HCT116 (cell line): ENCODE measurements around the gene KPNA2.

Experiments used
- EZH2 ChIP-seq: fragments of 200-600 bp; sonication (generic); IDR thresholded peaks from 2 replicates; pipeline ENCODE4 v1.6.1; 2017; ENCODE audit warnings: antibody characterized with exemption, mixed run types
- POLR2A ChIP-seq: IDR thresholded peaks from 2 replicates; pipeline ENCODE4 v1.7.0; 2011; ENCODE audit warnings: borderline replicate concordance; ENCODE audit not compliant: insufficient read depth, insufficient read length; ENCODE audit errors: extremely low read depth
- POLR2AphosphoS5 ChIP-seq: IDR thresholded peaks from 2 replicates; pipeline ENCODE4 v1.6.1; 2011; ENCODE audit warnings: mild to moderate bottlenecking, low read depth, low read length, moderate library complexity
- TF ChIP-seq, protein P1 (sequence below), 3 experiments: fragments of 200-600 bp in 1 of 3; sonication (generic) in 1 of 3; IDR thresholded peaks in 2 of 3; conservative IDR thresholded peaks in 1 of 3; 2 replicates each; pipeline ENCODE4 v1.5.1; 2012 to 2017; ENCODE audit warnings: low read depth in 2 of 3, low read length in 2 of 3, antibody characterized with exemption in 1 of 3, borderline replicate concordance in 1 of 3, control low read depth in 1 of 3, mild to moderate bottlenecking in 1 of 3, mixed read lengths in 1 of 3, mixed run types in 1 of 3, moderate library complexity in 1 of 3; ENCODE audit not compliant: insufficient read depth in 1 of 3

DNA sequence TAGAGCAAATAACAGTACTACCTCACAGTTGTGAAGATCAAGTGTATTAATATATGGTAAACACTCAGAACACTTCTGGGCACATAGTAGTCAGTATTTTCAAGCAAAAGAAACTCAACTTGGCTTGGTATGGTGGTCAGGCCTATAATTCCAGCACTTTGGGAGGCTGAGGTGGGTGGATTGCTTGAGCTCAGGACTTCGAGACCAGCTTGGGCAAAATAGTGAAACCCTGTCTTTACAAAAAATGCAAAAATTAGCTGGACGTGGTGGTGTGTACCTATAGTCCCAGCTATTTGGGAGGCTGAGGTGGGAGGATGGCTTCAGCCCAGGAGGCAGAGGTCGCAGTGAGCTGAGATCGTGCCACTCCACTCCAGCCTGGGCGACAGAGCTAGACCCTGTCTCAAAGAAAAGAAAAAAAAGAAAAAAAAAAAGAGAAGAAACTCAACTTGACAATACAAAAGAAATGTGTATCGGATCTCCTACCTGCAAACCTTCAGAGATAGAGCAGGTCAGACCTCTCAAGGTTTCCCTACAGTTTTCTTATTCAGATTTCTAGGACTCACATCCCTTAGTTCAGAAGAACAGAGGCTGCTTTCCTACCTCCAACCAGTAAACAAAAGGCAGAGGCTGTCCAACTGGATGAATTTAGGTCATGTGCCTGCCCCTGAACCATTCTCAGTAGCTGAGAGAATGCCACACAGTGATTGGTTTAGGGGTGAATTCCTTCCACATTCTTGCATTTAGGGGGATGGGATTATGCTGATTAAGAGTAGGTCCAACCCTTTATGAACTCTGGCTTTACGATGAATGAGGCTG is 1.7 kb upstream of the KPNA2 start:
- TF ChIP-seq, protein P1, sequence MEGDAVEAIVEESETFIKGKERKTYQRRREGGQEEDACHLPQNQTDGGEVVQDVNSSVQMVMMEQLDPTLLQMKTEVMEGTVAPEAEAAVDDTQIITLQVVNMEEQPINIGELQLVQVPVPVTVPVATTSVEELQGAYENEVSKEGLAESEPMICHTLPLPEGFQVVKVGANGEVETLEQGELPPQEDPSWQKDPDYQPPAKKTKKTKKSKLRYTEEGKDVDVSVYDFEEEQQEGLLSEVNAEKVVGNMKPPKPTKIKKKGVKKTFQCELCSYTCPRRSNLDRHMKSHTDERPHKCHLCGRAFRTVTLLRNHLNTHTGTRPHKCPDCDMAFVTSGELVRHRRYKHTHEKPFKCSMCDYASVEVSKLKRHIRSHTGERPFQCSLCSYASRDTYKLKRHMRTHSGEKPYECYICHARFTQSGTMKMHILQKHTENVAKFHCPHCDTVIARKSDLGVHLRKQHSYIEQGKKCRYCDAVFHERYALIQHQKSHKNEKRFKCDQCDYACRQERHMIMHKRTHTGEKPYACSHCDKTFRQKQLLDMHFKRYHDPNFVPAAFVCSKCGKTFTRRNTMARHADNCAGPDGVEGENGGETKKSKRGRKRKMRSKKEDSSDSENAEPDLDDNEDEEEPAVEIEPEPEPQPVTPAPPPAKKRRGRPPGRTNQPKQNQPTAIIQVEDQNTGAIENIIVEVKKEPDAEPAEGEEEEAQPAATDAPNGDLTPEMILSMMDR (IDR thresholded peaks at IDR 0.05 in 2 of 3, conservative IDR thresholded peaks at IDR 0.05 in 1 of 3; ENCODE audit: borderline replicate concordance in 1 of 3, insufficient read depth in 1 of 3, low read depth in 2 of 3, low read length in 2 of 3): no peak
- TF ChIP-seq POLR2A (no peak), POLR2AphosphoS5 (no peak), EZH2 (no peak)
